HS-5 (cell line): ENCODE results near the gene OAS1.
"Not testable (repeated sequence)": the region's sequence is repeated elsewhere in the genome, so short reads cannot be mapped to it uniquely, and the experiment has no call there.

Experiments used
- DNase-seq: peaks from one replicate; pipeline ENCODE4 v3.0.0-alpha.2; 2012; ENCODE audit warnings: low read depth

The OAS1 gene

GRCh38 chr12:112900298-112901145 is 6.2 kb upstream of the OAS1 start:
- no peak for DNase-seq

- DNase-seq = no peak
These were observed 5.5 kb upstream of the OAS1 start for GRCh38 chr12:112901271-112901670.

- no peak for DNase-seq
These were observed 2.2 kb upstream of the OAS1 start for GRCh38 chr12:112904571-112904970.

GRCh38 chr12:112905451-112906089 is 1.2 kb upstream of the OAS1 start:
- DNase-seq = no peak

GRCh38 chr12:112907415-112908157 is 824 bp downstream of the OAS1 start:
- no peak for DNase-seq

- no peak for DNase-seq
These were observed 1.8 kb downstream of the OAS1 start for GRCh38 chr12:112908548-112908947.

GRCh38 chr12:112909693-112910092 is 2.9 kb downstream of the OAS1 start:
- no peak for DNase-seq

GRCh38 chr12:112913038-112913688 is 6.4 kb downstream of the OAS1 start:
- DNase-seq = no peak

- not testable (repeated sequence) for DNase-seq
These were observed 7.1 kb downstream of the OAS1 start for GRCh38 chr12:112913888-112914287.

GRCh38 chr12:112916270-112916669 is 9.5 kb downstream of the OAS1 start:
- no peak for DNase-seq

- no peak for DNase-seq
These were observed 12.4 kb downstream of the OAS1 start for GRCh38 chr12:112919121-112919520.

GRCh38 chr12:112924986-112925385 is 18.2 kb downstream of the OAS1 start:
- DNase-seq = no peak

- not testable (repeated sequence) for DNase-seq
These were observed 19.8 kb downstream of the OAS1 start for GRCh38 chr12:112926416-112927033.

- no peak for DNase-seq
These were observed 20.7 kb downstream of the OAS1 start for GRCh38 chr12:112927475-112927874.

- no peak for DNase-seq
These were observed 21.2 kb downstream of the OAS1 start for GRCh38 chr12:112927925-112928324.

GRCh38 chr12:112928978-112929377 is 22.2 kb downstream of the OAS1 start:
- DNase-seq = no peak

- DNase-seq = no peak
These were observed 23.0 kb downstream of the OAS1 start for GRCh38 chr12:112929715-112930114.

- no peak for DNase-seq
These were observed 23.6 kb downstream of the OAS1 start for GRCh38 chr12:112930350-112930749.

GRCh38 chr12:112932485-112933128 is 25.8 kb downstream of the OAS1 start:
- no peak for DNase-seq

- no peak for DNase-seq
These were observed 26.4 kb downstream of the OAS1 start for GRCh38 chr12:112933129-112933505.

- DNase-seq = no peak
These were observed 29.5 kb downstream of the OAS1 start for GRCh38 chr12:112936264-112936663.
